ENCODE results near the gene ZBED3. TPM values are rescaled to one million over a fixed set of nuclear protein-coding genes. Genes with fewer than 3 reads are reported as not detected.

The ZBED3 gene
- total RNA-seq, 1 experiment from 2014 or later, result 1.3 TPM

- peaks cover 34% of the 10 kb centered on the region for H3K79me2 ChIP-seq (ENCODE audit: low read length)
- no peaks in the 10 kb centered on the region for H4K20me1 ChIP-seq (ENCODE audit: low read length)
- H3K27me3 ChIP-seq (ENCODE audit: low read length), result no peaks in the 10 kb centered on the region
- CTCF ChIA-PET, result no interaction called here
- no peak for TF ChIP-seq EZH2 (IDR thresholded peaks at IDR 0.05; ENCODE audit: low read length, unreplicated experiment)
- no peak for TF ChIP-seq EZH2phosphoT487 (IDR thresholded peaks at IDR 0.05; ENCODE audit: borderline replicate concordance, low read length)
- TF ChIP-seq, protein P1, sequence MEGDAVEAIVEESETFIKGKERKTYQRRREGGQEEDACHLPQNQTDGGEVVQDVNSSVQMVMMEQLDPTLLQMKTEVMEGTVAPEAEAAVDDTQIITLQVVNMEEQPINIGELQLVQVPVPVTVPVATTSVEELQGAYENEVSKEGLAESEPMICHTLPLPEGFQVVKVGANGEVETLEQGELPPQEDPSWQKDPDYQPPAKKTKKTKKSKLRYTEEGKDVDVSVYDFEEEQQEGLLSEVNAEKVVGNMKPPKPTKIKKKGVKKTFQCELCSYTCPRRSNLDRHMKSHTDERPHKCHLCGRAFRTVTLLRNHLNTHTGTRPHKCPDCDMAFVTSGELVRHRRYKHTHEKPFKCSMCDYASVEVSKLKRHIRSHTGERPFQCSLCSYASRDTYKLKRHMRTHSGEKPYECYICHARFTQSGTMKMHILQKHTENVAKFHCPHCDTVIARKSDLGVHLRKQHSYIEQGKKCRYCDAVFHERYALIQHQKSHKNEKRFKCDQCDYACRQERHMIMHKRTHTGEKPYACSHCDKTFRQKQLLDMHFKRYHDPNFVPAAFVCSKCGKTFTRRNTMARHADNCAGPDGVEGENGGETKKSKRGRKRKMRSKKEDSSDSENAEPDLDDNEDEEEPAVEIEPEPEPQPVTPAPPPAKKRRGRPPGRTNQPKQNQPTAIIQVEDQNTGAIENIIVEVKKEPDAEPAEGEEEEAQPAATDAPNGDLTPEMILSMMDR (conservative IDR thresholded peaks at IDR 0.05; ENCODE audit: low read depth, low read length), result no peak
- H3K27ac ChIP-seq (ENCODE audit: low read length), result no peak overlapping the region
- no peaks in the 10 kb centered on the region for H3F3A ChIP-seq (ENCODE audit: low read length, unreplicated experiment)
- peaks cover 12% of the 10 kb centered on the region; the same call in 1 of the 2 replicates for H3K9me3 ChIP-seq (ENCODE audit: low read length)
- ATAC-seq, result no peak
- H3K9me2 ChIP-seq (replicated peaks; ENCODE audit: low read length), result no peaks in the 10 kb centered on the region
- no peak overlapping the region for H3K9ac ChIP-seq (ENCODE audit: low read length)
- H2AFZ ChIP-seq (ENCODE audit: low read length), result no peak overlapping the region
- peaks cover 8% of the 10 kb centered on the region; the same call in 1 of the 2 replicates for H3K36me3 ChIP-seq (ENCODE audit: low read depth, low read length)
- intact Hi-C loops (cut with micrococcal nuclease), result no loop called here
- H3K4me2 ChIP-seq (ENCODE audit: low read length), result no peak overlapping the region
- POLR2A ChIA-PET (ENCODE audit: unreplicated experiment), result no interaction called here
- DNase-seq, result no peak
- BruUV-seq (replicated peaks), result no TSS peak
- no peaks in the 10 kb centered on the region for H3K4me1 ChIP-seq (ENCODE audit: insufficient read depth, low read length)
- H3K4me3 ChIP-seq (ENCODE audit: low read length), result no peak overlapping the region
These were observed 58.3 kb downstream of the ZBED3 start for GRCh38 chr5:77028631-77029375.

- no peaks in the 10 kb centered on the region for H3K4me1 ChIP-seq (ENCODE audit: insufficient read depth, low read length)
- H3K27me3 ChIP-seq (ENCODE audit: low read length), result no peaks in the 10 kb centered on the region
- H3K4me3 ChIP-seq (ENCODE audit: low read length), result no peak overlapping the region
- H2AFZ ChIP-seq (ENCODE audit: low read length), result no peak overlapping the region
- peaks cover 5% of the 10 kb centered on the region; the same call in 1 of the 2 replicates for H3K36me3 ChIP-seq (ENCODE audit: low read depth, low read length)
- no peaks in the 10 kb centered on the region for H3K9me2 ChIP-seq (replicated peaks; ENCODE audit: low read length)
- no peaks in the 10 kb centered on the region for H4K20me1 ChIP-seq (ENCODE audit: low read length)
- H3K9ac ChIP-seq (ENCODE audit: low read length), result no peak overlapping the region
- POLR2A ChIA-PET (ENCODE audit: unreplicated experiment), result no interaction called here
- H3K4me2 ChIP-seq (ENCODE audit: low read length), result no peak overlapping the region
- ATAC-seq (no peak), DNase-seq (no peak)
- intact Hi-C loops (cut with micrococcal nuclease), result no loop called here
- no peaks in the 10 kb centered on the region for H3F3A ChIP-seq (ENCODE audit: low read length, unreplicated experiment)
- H3K79me2 ChIP-seq (ENCODE audit: low read length), result no peaks in the 10 kb centered on the region
- no TSS peak for BruUV-seq (replicated peaks)
- no peak overlapping the region for H3K27ac ChIP-seq (ENCODE audit: low read length)
- TF ChIP-seq EZH2phosphoT487 (IDR thresholded peaks at IDR 0.05; ENCODE audit: borderline replicate concordance, low read length) (no peak), EZH2 (IDR thresholded peaks at IDR 0.05; ENCODE audit: low read length, unreplicated experiment) (no peak)
- TF ChIP-seq, protein P1 (conservative IDR thresholded peaks at IDR 0.05; ENCODE audit: low read depth, low read length), result no peak
- peaks cover 9% of the 10 kb centered on the region; the same call in 1 of the 2 replicates for H3K9me3 ChIP-seq (ENCODE audit: low read length)
- CTCF ChIA-PET, result no interaction called here
These were observed 62.6 kb downstream of the ZBED3 start for GRCh38 chr5:77024490-77024889.

Data from PC-3 (cell line).